Neural cell (in vitro differentiated cells): ENCODE results near the gene BCL6B. TPM values are rescaled to one million over a fixed set of nuclear protein-coding genes. Genes with fewer than 3 reads are reported as not detected.

Experiments used
- H2AFZ ChIP-seq: fragments of 200-600, 300-800 bp; sonication (generic), shearing (Covaris generic); 2 replicates; pipeline ENCODE4 v1.6.0; 2014; ENCODE audit warnings: low read depth, mild to moderate bottlenecking, antibody characterized with exemption, low read length, moderate library complexity
- H3F3A ChIP-seq: fragments of 200-600 bp; shearing (Covaris generic); 2 replicates; pipeline ENCODE4 v1.6.1; 2016; ENCODE audit warnings: mild to moderate bottlenecking, moderate library complexity, mixed read lengths, antibody characterized with exemption, low read length; ENCODE audit not compliant: insufficient read depth, poor library complexity, severe bottlenecking
- H3K27ac ChIP-seq: fragments of 200-600, 300-800 bp; sonication (generic), shearing (Covaris generic); 2 replicates; pipeline ENCODE4 v1.5.1; 2014; ENCODE audit warnings: mild to moderate bottlenecking, low read length, moderate library complexity
- H3K27me3 ChIP-seq: fragments of 300-800, 200-600 bp; sonication (generic), shearing (Covaris generic); 2 replicates; pipeline ENCODE4 v1.6.0; 2014; ENCODE audit warnings: mild to moderate bottlenecking, low read depth, low read length, moderate library complexity; ENCODE audit not compliant: insufficient read depth
- H3K36me3 ChIP-seq: fragments of 300-800, 200-600 bp; sonication (generic), shearing (Covaris generic); 2 replicates; pipeline ENCODE4 v1.5.1; 2014; ENCODE audit warnings: mild to moderate bottlenecking, antibody characterized with exemption, low read length, moderate library complexity; ENCODE audit not compliant: insufficient read depth
- H3K4me2 ChIP-seq: fragments of 300-800, 200-600 bp; sonication (generic), shearing (Covaris generic); 2 replicates; pipeline ENCODE4 v1.6.0; 2014; ENCODE audit warnings: mild to moderate bottlenecking, low read length
- H3K4me3 ChIP-seq: fragments of 300-800, 200-600 bp; sonication (generic), shearing (Covaris generic); 2 replicates; pipeline ENCODE4 v1.5.1; 2014; ENCODE audit warnings: mild to moderate bottlenecking, low read length, moderate library complexity
- H3K79me2 ChIP-seq: fragments of 200-600 bp; shearing (Covaris generic); replicated peaks from 2 replicates; pipeline ENCODE4 v1.6.0; 2014; ENCODE audit warnings: mild to moderate bottlenecking, low read length, moderate library complexity; ENCODE audit not compliant: insufficient read depth
- H3K9ac ChIP-seq: fragments of 300-800, 200-600 bp; sonication (generic), shearing (Covaris generic); 2 replicates; pipeline ENCODE4 v1.6.1; 2016; ENCODE audit warnings: mild to moderate bottlenecking, low read length, mixed read lengths
- H3K9me2 ChIP-seq: fragments of 200-600 bp; shearing (Covaris generic); 2 replicates; pipeline ENCODE4 v1.6.1; 2016; ENCODE audit warnings: mild to moderate bottlenecking, low read length, mixed read lengths; ENCODE audit not compliant: insufficient read depth
- H3K9me3 ChIP-seq: fragments of 200-600, 300-800 bp; sonication (generic), shearing (Covaris generic); 2 replicates; pipeline ENCODE4 v1.6.1; 2016; ENCODE audit warnings: mild to moderate bottlenecking, mixed run types, low read length, moderate library complexity, mixed read lengths
- H4K20me1 ChIP-seq: fragments of 200-600 bp; shearing (Covaris generic); 2 replicates; pipeline ENCODE4 v1.6.1; 2016; ENCODE audit warnings: mild to moderate bottlenecking, mixed run types; ENCODE audit not compliant: insufficient read depth
- EP300 ChIP-seq: fragments of 450-650 bp; conservative IDR thresholded peaks from 2 replicates; pipeline ENCODE4 v1.6.1; 2014; ENCODE audit warnings: antibody characterized with exemption, mild to moderate bottlenecking, moderate library complexity; ENCODE audit not compliant: poor library complexity, severe bottlenecking
- EZH2 ChIP-seq: fragments of 200-600, 300-800 bp; shearing (Covaris generic), sonication (generic); IDR thresholded peaks from 2 replicates; pipeline ENCODE4 v1.6.1; 2014; ENCODE audit warnings: antibody characterized with exemption, low read length, borderline replicate concordance, mild to moderate bottlenecking; ENCODE audit not compliant: insufficient read depth, poor library complexity, severe bottlenecking
- MXI1 ChIP-seq: fragments of 450-650 bp; conservative IDR thresholded peaks from 2 replicates; pipeline ENCODE4 v1.6.1; 2014; ENCODE audit warnings: antibody characterized with exemption, mild to moderate bottlenecking; ENCODE audit not compliant: poor library complexity, severe bottlenecking
- POLR2AphosphoS5 ChIP-seq: IDR thresholded peaks from 2 replicates; pipeline ENCODE4 v1.6.1; 2012
- RAD21 ChIP-seq: fragments of 450-650 bp; conservative IDR thresholded peaks from 2 replicates; pipeline ENCODE4 v1.6.1; 2014; ENCODE audit warnings: antibody characterized with exemption, mild to moderate bottlenecking, moderate library complexity
- SMC3 ChIP-seq: fragments of 450-650 bp; conservative IDR thresholded peaks from 2 replicates; pipeline ENCODE4 v1.6.1; 2014; ENCODE audit warnings: antibody characterized with exemption, mild to moderate bottlenecking, moderate library complexity; ENCODE audit not compliant: poor library complexity
- TAF1 ChIP-seq: IDR thresholded peaks from 2 replicates; pipeline ENCODE4 v1.6.1; 2012; ENCODE audit warnings: low read depth
- polyA plus RNA-seq: library from polyadenylated mRNA; depleted of rRNA; stranded (reverse); fragments of >200 nt; gene quantifications from 2 replicates; pipeline ENCODE4 v1.2.3, GENCODE V29; 2014
- TF ChIP-seq, protein P1 (sequence below): fragments of 450-650 bp; IDR thresholded peaks from 2 replicates; pipeline ENCODE4 v1.5.1; 2014; ENCODE audit warnings: antibody characterized with exemption, mild to moderate bottlenecking, moderate library complexity; ENCODE audit not compliant: poor library complexity, severe bottlenecking
- TF ChIP-seq, protein P2 (sequence below): IDR thresholded peaks from 2 replicates; pipeline ENCODE4 v1.6.1; 2012; ENCODE audit warnings: borderline replicate concordance

Gene BCL6B
- polyA plus RNA-seq, 1 donor from 2014 or later: not detected

DNA sequence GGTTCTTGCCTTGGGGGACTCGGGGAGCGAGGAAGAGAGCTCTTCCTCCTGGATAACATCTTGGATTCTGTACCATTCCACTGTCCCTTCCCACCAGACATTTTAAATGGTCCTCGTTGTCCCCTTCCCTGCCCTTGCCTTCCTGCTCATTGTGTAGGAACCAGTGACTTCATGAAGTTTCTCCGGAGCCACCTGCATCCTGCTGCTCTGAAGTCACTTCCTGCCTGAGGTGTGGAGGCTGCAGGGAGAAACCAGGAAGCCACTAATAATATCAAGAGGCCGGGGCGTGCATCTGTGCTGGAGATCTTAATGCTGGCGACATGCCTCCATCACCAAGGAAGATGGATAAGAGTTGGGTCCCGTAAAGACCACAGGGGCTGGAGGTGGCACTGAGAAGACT is 6.8 kb downstream of the BCL6B start:
- Histone ChIP-seq H4K20me1 (no peaks in the 10 kb centered on the region), H3K4me3 (no peak overlapping the region), H3K9me3 (no peaks in the 10 kb centered on the region), H3K79me2 (no peaks in the 10 kb centered on the region), H3K27ac (no peak overlapping the region), H3K9ac (no peak overlapping the region), H3F3A (no peaks in the 10 kb centered on the region), H3K4me2 (no peak overlapping the region), H3K27me3 (no peaks in the 10 kb centered on the region), H3K9me2 (no peaks in the 10 kb centered on the region), H3K36me3 (no peaks in the 10 kb centered on the region), H2AFZ (no peak overlapping the region)
- TF ChIP-seq POLR2AphosphoS5 (no peak), TAF1 (no peak), MXI1 (no peak), SMC3 (no peak), RAD21 (no peak), EZH2 (no peak), EP300 (no peak)
- TF ChIP-seq, protein P1, sequence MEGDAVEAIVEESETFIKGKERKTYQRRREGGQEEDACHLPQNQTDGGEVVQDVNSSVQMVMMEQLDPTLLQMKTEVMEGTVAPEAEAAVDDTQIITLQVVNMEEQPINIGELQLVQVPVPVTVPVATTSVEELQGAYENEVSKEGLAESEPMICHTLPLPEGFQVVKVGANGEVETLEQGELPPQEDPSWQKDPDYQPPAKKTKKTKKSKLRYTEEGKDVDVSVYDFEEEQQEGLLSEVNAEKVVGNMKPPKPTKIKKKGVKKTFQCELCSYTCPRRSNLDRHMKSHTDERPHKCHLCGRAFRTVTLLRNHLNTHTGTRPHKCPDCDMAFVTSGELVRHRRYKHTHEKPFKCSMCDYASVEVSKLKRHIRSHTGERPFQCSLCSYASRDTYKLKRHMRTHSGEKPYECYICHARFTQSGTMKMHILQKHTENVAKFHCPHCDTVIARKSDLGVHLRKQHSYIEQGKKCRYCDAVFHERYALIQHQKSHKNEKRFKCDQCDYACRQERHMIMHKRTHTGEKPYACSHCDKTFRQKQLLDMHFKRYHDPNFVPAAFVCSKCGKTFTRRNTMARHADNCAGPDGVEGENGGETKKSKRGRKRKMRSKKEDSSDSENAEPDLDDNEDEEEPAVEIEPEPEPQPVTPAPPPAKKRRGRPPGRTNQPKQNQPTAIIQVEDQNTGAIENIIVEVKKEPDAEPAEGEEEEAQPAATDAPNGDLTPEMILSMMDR: no peak
- TF ChIP-seq, protein P2, sequence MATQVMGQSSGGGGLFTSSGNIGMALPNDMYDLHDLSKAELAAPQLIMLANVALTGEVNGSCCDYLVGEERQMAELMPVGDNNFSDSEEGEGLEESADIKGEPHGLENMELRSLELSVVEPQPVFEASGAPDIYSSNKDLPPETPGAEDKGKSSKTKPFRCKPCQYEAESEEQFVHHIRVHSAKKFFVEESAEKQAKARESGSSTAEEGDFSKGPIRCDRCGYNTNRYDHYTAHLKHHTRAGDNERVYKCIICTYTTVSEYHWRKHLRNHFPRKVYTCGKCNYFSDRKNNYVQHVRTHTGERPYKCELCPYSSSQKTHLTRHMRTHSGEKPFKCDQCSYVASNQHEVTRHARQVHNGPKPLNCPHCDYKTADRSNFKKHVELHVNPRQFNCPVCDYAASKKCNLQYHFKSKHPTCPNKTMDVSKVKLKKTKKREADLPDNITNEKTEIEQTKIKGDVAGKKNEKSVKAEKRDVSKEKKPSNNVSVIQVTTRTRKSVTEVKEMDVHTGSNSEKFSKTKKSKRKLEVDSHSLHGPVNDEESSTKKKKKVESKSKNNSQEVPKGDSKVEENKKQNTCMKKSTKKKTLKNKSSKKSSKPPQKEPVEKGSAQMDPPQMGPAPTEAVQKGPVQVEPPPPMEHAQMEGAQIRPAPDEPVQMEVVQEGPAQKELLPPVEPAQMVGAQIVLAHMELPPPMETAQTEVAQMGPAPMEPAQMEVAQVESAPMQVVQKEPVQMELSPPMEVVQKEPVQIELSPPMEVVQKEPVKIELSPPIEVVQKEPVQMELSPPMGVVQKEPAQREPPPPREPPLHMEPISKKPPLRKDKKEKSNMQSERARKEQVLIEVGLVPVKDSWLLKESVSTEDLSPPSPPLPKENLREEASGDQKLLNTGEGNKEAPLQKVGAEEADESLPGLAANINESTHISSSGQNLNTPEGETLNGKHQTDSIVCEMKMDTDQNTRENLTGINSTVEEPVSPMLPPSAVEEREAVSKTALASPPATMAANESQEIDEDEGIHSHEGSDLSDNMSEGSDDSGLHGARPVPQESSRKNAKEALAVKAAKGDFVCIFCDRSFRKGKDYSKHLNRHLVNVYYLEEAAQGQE: no peak

DNA sequence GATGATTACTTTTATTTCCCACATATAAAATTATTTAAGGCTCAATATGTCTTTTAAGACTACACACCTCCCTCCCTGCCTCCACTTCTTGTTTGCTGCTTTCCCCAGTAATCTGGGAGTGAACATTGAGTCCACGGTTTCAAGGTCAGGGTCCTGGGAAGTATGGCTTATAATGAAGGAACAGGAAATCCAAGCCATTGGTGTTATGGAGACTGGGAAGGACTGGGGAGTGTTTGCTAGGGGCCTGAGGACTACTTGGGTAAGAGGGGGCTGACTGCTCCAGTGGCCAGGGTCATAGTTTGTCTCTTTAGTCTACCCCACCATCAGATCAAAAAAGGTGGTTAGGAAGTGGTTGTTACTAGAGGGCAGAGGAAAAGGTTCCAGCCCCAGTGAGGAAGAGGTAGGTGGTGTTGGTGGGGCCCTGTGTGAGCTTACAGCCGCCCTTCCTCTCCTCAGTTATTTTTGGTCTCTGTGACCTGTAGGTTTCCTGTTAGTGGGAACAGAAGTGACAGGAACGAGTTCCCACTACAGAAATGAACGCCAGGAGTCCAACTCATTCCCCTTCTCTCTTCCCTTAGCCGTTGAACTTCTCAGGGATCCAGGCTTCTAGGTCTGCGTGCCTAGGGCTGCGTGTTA is 12.2 kb downstream of the BCL6B start:
- Histone ChIP-seq H3K27ac (peak overlapping the region; percentile 81), H2AFZ (peak overlapping the region; percentile 77), H3K9me3 (no peaks in the 10 kb centered on the region), H3K27me3 (no peaks in the 10 kb centered on the region), H3K79me2 (no peaks in the 10 kb centered on the region), H3K9ac (peak overlapping the region; percentile 92), H3K36me3 (no peaks in the 10 kb centered on the region), H3K4me2 (peak overlapping the region; percentile 67), H3K4me3 (peak overlapping the region; percentile 97), H3F3A (no peaks in the 10 kb centered on the region), H4K20me1 (no peaks in the 10 kb centered on the region), H3K9me2 (no peaks in the 10 kb centered on the region)
- no peak for TF ChIP-seq POLR2AphosphoS5
- TF ChIP-seq RAD21: no peak
- TF ChIP-seq, protein P1: no peak
- no peak for TF ChIP-seq SMC3
- TF ChIP-seq MXI1: no peak
- TF ChIP-seq, protein P2: no peak
- TF ChIP-seq EZH2: no peak
- TF ChIP-seq EP300: no peak
- no peak for TF ChIP-seq TAF1
